Airway epithelial cell (primary cell): ENCODE measurements around the gene METTL3. TPM values are rescaled to one million over a fixed set of nuclear protein-coding genes. Genes with fewer than 3 reads are reported as not detected.

Experiments
- total RNA-seq: library from RNA; depleted of rRNA; stranded (reverse); fragments of >200 nt; gene quantifications from 2 replicates; pipeline ENCODE4 v1.2.3, GENCODE V29; 2015

The METTL3 gene
- 27.8 and 34.0 TPM in 2 replicates for total RNA-seq

GRCh38 chr14:21510735-21511657 is at the start of gene METTL3:
METTL3 (minus strand) TSS chr14:21511340; CDS start chr14:21511223, 117 bp downstream.

GRCh38 chr14:21525962-21526671 is 15.0 kb upstream of the METTL3 start, which contains the start of gene SALL2:
SALL2 (minus strand) TSS chr14:21526346; CDS start chr14:21526127, 219 bp downstream.

GRCh38 chr14:21476925-21477681 is 34.0 kb downstream of the METTL3 start, which contains the start of the genes RAB2B and TOX4:
RAB2B (minus strand) TSS chr14:21476959; CDS start chr14:21476872, 87 bp downstream.
TOX4 (plus strand) TSS chr14:21477195; CDS start chr14:21477279, 84 bp downstream.

GRCh38 chr14:21455912-21456667 is 55.0 kb downstream of the METTL3 start, which contains the start of gene CHD8:
CHD8 (minus strand) TSS chr14:21456123; CDS start chr14:21431643, 24,480 bp downstream.

Other genes starting within 250 kb of the METTL3 start
- gene HNRNPC, start 241.9 kb downstream of the METTL3 start, total RNA-seq, result 741 and 791 TPM in 2 replicates
- not detected in 2 replicates for gene RPGRIP1, start 231.3 kb downstream of the METTL3 start, total RNA-seq
- 56.3 and 69.7 TPM in 2 replicates for gene SUPT16H, start 127.3 kb downstream of the METTL3 start, total RNA-seq
- 34.5 and 56.3 TPM in 2 replicates for gene CHD8, start 55.2 kb downstream of the METTL3 start, total RNA-seq
- gene RAB2B, start 34.4 kb downstream of the METTL3 start, total RNA-seq, result 8.7 and 9.8 TPM in 2 replicates
- 26.3 and 39.8 TPM in 2 replicates for gene TOX4, start 34.1 kb downstream of the METTL3 start, total RNA-seq
- 2.6 and 4.2 TPM in 2 replicates for gene SALL2, start 15.0 kb upstream of the METTL3 start, total RNA-seq
- not detected in 2 replicates for gene OR10G3, start 68.7 kb upstream of the METTL3 start, total RNA-seq
- not detected in 2 replicates for gene OR10G2, start 123.6 kb upstream of the METTL3 start, total RNA-seq
- not detected in 2 replicates for gene OR4E2, start 142.5 kb upstream of the METTL3 start, total RNA-seq
- gene OR4E1, start 162.5 kb upstream of the METTL3 start, total RNA-seq, result not detected in 2 replicates